ENCODE data around the gene SPECC1. TPM values are rescaled to one million over a fixed set of nuclear protein-coding genes. Genes with fewer than 3 reads are reported as not detected.

The SPECC1 gene
- total RNA-seq, 1 experiment from 2014 or later: 103 TPM

DNA sequence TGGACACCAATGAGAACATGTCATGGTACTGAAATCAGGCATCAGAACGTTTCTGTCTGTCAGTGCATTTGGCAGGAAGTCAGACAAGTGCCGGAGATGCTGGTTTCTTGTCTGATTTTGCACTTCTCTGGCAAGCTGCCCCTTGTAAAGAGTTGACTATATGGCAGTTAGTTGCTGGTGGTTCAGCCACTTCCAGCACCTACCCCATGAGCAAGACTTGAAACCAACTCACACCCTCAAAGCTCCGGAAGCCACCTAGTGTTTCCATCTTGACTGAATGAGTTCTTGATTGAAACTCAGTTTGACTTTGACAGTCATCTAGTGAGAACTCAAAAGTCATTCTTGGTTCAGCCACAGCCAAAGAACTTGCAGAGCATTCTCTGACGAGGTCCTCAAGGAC is 225.1 kb downstream of the SPECC1 start:
- Mint-ChIP-seq H3K36me3 (peaks cover 45% of the 10 kb centered on the region), H3K4me1 (peaks cover 24% of the 10 kb centered on the region)
- CTCF ChIA-PET: no interaction called here

DNA sequence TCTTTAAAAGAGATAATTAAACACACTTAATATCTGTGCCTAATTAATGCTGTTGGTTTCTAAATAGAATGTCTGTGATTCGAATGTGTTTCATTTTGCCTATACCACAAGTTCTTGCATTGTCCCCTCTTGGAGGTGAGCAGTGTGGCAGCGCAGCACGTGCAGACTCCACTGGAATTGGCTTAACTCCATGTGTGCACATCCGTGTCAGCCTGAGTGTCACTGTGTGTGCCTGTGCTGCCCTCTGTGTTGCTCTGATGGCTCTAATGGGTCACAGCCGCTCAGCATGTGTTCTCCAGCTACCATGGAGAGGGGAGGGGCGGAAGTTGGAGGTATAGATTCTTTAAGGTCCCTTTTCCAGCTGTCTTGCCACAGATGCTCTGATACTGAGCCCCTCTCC is 226.6 kb downstream of the SPECC1 start:
- ATAC-seq: no peak
- H3K27me3 Mint-ChIP-seq (ENCODE audit: low read depth): no peaks in the 10 kb centered on the region
- H3K27ac Mint-ChIP-seq: no peak overlapping the region
- ChIA-PET CTCF (interaction anchor here (0.9 to 2.5 kb wide), 2 partner anchors 9 to 21 kb away, joined by 3 to 13 read pairs; no protein-coding TSS in a partner anchor), POLR2A (interaction anchor here (0.5 kb wide), 1 partner anchor 253 kb away, joined by 3 read pairs; no protein-coding TSS in a partner anchor)
- no peak for DNase-seq (ENCODE audit: low spot score)
- peaks cover 11% of the 10 kb centered on the region for H3K4me1 Mint-ChIP-seq
- no peak for TF ChIP-seq JAZF1 (CRISPR knock-in tag; IDR thresholded peaks at IDR 0.05)
- TF ChIP-seq, protein P1, sequence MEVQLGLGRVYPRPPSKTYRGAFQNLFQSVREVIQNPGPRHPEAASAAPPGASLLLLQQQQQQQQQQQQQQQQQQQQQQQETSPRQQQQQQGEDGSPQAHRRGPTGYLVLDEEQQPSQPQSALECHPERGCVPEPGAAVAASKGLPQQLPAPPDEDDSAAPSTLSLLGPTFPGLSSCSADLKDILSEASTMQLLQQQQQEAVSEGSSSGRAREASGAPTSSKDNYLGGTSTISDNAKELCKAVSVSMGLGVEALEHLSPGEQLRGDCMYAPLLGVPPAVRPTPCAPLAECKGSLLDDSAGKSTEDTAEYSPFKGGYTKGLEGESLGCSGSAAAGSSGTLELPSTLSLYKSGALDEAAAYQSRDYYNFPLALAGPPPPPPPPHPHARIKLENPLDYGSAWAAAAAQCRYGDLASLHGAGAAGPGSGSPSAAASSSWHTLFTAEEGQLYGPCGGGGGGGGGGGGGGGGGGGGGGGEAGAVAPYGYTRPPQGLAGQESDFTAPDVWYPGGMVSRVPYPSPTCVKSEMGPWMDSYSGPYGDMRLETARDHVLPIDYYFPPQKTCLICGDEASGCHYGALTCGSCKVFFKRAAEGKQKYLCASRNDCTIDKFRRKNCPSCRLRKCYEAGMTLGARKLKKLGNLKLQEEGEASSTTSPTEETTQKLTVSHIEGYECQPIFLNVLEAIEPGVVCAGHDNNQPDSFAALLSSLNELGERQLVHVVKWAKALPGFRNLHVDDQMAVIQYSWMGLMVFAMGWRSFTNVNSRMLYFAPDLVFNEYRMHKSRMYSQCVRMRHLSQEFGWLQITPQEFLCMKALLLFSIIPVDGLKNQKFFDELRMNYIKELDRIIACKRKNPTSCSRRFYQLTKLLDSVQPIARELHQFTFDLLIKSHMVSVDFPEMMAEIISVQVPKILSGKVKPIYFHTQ (CRISPR knock-in tag; IDR thresholded peaks at IDR 0.05): no peak
- no peak for TF ChIP-seq IRF2 (CRISPR knock-in tag; IDR thresholded peaks at IDR 0.05; ENCODE audit: borderline replicate concordance, low read depth)
- no peak for TF ChIP-seq GTF2I (CRISPR knock-in tag; conservative IDR thresholded peaks at IDR 0.05)
- TF ChIP-seq MXD4 (CRISPR knock-in tag; IDR thresholded peaks at IDR 0.05; ENCODE audit: borderline replicate concordance): no peak
- TF ChIP-seq ZNF138 (CRISPR knock-in tag; conservative IDR thresholded peaks at IDR 0.05): no peak
- TF ChIP-seq ZNF671 (CRISPR knock-in tag; IDR thresholded peaks at IDR 0.05): no peak
- TF ChIP-seq, protein P2, sequence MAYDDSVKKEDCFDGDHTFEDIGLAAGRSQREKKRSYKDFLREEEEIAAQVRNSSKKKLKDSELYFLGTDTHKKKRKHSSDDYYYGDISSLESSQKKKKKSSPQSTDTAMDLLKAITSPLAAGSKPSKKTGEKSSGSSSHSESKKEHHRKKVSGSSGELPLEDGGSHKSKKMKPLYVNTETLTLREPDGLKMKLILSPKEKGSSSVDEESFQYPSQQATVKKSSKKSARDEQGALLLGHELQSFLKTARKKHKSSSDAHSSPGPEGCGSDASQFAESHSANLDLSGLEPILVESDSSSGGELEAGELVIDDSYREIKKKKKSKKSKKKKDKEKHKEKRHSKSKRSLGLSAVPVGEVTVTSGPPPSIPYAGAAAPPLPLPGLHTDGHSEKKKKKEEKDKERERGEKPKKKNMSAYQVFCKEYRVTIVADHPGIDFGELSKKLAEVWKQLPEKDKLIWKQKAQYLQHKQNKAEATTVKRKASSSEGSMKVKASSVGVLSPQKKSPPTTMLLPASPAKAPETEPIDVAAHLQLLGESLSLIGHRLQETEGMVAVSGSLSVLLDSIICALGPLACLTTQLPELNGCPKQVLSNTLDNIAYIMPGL (CRISPR knock-in tag; IDR thresholded peaks at IDR 0.05): no peak
- H3K36me3 Mint-ChIP-seq: peaks cover 42% of the 10 kb centered on the region
- H3K9me3 Mint-ChIP-seq: no peaks in the 10 kb centered on the region
- H3K4me3 Mint-ChIP-seq: no peak overlapping the region

More for the DNA sequence above, 225.1 kb downstream of the SPECC1 start:
- H3K4me3 Mint-ChIP-seq: no peak overlapping the region
- POLR2A ChIA-PET: no interaction called here
- H3K27ac Mint-ChIP-seq: peak overlapping the region; percentile 22; the same call in 1 of the 2 replicates
- no peaks in the 10 kb centered on the region for H3K27me3 Mint-ChIP-seq (ENCODE audit: low read depth)
- no peaks in the 10 kb centered on the region for H3K9me3 Mint-ChIP-seq
- ATAC-seq (no peak), DNase-seq (ENCODE audit: low spot score) (no peak)
- TF ChIP-seq, protein P3, sequence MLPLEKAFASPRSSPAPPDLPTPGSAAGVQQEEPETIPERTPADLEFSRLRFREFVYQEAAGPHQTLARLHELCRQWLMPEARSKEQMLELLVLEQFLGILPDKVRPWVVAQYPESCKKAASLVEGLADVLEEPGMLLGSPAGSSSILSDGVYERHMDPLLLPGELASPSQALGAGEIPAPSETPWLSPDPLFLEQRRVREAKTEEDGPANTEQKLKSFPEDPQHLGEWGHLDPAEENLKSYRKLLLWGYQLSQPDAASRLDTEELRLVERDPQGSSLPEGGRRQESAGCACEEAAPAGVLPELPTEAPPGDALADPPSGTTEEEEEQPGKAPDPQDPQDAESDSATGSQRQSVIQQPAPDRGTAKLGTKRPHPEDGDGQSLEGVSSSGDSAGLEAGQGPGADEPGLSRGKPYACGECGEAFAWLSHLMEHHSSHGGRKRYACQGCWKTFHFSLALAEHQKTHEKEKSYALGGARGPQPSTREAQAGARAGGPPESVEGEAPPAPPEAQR (CRISPR knock-in tag; IDR thresholded peaks at IDR 0.05): no peak

GRCh38 chr17:20236578-20237227 is 227.5 kb downstream of the SPECC1 start:
- DNase-seq (ENCODE audit: low spot score) (no peak), ATAC-seq (no peak)
- H3K27me3 Mint-ChIP-seq (ENCODE audit: low read depth): no peaks in the 10 kb centered on the region
- no peaks in the 10 kb centered on the region for H3K9me3 Mint-ChIP-seq
- H3K27ac Mint-ChIP-seq: peak overlapping the region; percentile 13; the same call in 1 of the 2 replicates
- ChIA-PET POLR2A (interaction anchor here (0.7 kb wide), 1 partner anchor 74 kb away, joined by 3 read pairs; no protein-coding TSS in a partner anchor), CTCF (interaction anchor here (0.6 to 2.5 kb wide), 3 partner anchors 10 to 20 kb away, joined by 3 to 13 read pairs (median 3); no protein-coding TSS in a partner anchor)
- H3K4me1 Mint-ChIP-seq: peaks cover 2% of the 10 kb centered on the region
- H3K36me3 Mint-ChIP-seq: peaks cover 37% of the 10 kb centered on the region
- no peak overlapping the region for H3K4me3 Mint-ChIP-seq
- no peak for TF ChIP-seq EMX1 (CRISPR knock-in tag; IDR thresholded peaks at IDR 0.05)
- no peak for TF ChIP-seq IRF1 (CRISPR knock-in tag; IDR thresholded peaks at IDR 0.05)
- TF ChIP-seq FOXJ3 (CRISPR knock-in tag; IDR thresholded peaks at IDR 0.05; ENCODE audit: borderline replicate concordance): no peak
- no peak for TF ChIP-seq SP1 (CRISPR knock-in tag; conservative IDR thresholded peaks at IDR 0.05)
- TF ChIP-seq ZNF219 (CRISPR knock-in tag; IDR thresholded peaks at IDR 0.05; ENCODE audit: borderline replicate concordance): no peak
- TF ChIP-seq, protein P4, sequence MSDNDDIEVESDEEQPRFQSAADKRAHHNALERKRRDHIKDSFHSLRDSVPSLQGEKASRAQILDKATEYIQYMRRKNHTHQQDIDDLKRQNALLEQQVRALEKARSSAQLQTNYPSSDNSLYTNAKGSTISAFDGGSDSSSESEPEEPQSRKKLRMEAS (CRISPR knock-in tag; IDR thresholded peaks at IDR 0.05): no peak
- no peak for TF ChIP-seq SMAD3 (CRISPR knock-in tag; IDR thresholded peaks at IDR 0.05; ENCODE audit: borderline replicate concordance)
- TF ChIP-seq JUN (CRISPR knock-in tag; IDR thresholded peaks at IDR 0.05): no peak
- TF ChIP-seq NFE2L1 (CRISPR knock-in tag; IDR thresholded peaks at IDR 0.05): no peak
- TF ChIP-seq TEAD4 (CRISPR knock-in tag; IDR thresholded peaks at IDR 0.05): no peak
- TF ChIP-seq, protein P5, sequence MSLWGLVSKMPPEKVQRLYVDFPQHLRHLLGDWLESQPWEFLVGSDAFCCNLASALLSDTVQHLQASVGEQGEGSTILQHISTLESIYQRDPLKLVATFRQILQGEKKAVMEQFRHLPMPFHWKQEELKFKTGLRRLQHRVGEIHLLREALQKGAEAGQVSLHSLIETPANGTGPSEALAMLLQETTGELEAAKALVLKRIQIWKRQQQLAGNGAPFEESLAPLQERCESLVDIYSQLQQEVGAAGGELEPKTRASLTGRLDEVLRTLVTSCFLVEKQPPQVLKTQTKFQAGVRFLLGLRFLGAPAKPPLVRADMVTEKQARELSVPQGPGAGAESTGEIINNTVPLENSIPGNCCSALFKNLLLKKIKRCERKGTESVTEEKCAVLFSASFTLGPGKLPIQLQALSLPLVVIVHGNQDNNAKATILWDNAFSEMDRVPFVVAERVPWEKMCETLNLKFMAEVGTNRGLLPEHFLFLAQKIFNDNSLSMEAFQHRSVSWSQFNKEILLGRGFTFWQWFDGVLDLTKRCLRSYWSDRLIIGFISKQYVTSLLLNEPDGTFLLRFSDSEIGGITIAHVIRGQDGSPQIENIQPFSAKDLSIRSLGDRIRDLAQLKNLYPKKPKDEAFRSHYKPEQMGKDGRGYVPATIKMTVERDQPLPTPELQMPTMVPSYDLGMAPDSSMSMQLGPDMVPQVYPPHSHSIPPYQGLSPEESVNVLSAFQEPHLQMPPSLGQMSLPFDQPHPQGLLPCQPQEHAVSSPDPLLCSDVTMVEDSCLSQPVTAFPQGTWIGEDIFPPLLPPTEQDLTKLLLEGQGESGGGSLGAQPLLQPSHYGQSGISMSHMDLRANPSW (CRISPR knock-in tag; conservative IDR thresholded peaks at IDR 0.05; ENCODE audit: low read depth): no peak
- TF ChIP-seq TEAD1 (CRISPR knock-in tag; IDR thresholded peaks at IDR 0.05): no peak
- TF ChIP-seq ZMAT4 (CRISPR knock-in tag; IDR thresholded peaks at IDR 0.05): no peak
- no peak for TF ChIP-seq NFATC4 (CRISPR knock-in tag; IDR thresholded peaks at IDR 0.05)
